Esophagus squamous epithelium (tissue), 5 donors: ENCODE results near the gene ZBTB43. TPM values are rescaled to one million over a fixed set of nuclear protein-coding genes. Genes with fewer than 3 reads are reported as not detected.
"Not testable (repeated sequence)": the region's sequence is repeated elsewhere in the genome, so short reads cannot be mapped to it uniquely, and the experiment has no call there.

Experiments used
- DNase-seq: peaks from one replicate; lab custom pipeline; 2025; lab: John Stamatoyannopoulos, UW
- H3K27ac ChIP-seq, 4 donors: fragments of 200-600 bp; sonication (generic); one replicate each; pipeline ENCODE4 v1.5.1; 2016 to 2019; ENCODE audit warnings: mild to moderate bottlenecking in 1 of 4
- H3K27me3 ChIP-seq, 4 donors: fragments of 200-600 bp; sonication (generic); 1 replicate in 3 of 4; 2 replicates in 1 of 4; pipeline versions ENCODE4 v1.5.1 to v1.6.0; 2017 to 2021; ENCODE audit warnings: antibody characterized with exemption in 1 of 4
- H3K36me3 ChIP-seq, 3 donors: fragments of 200-600 bp; sonication (generic); one replicate each; pipeline ENCODE4 v1.5.1; 2016 to 2019
- H3K4me1 ChIP-seq, 3 donors: fragments of 200-600 bp; sonication (generic); one replicate each; pipeline ENCODE4 v1.5.1; 2017 to 2019
- H3K4me3 ChIP-seq, 4 donors: fragments of 200-600 bp; sonication (generic); 1 replicate in 3 of 4; 2 replicates in 1 of 4; pipeline ENCODE4 v1.5.1; 2016 to 2019; ENCODE audit warnings: mild to moderate bottlenecking in 2 of 4, moderate library complexity in 1 of 4
- H3K9me3 ChIP-seq, 3 donors: fragments of 200-600 bp; sonication (generic); one replicate each; pipeline ENCODE4 v1.5.1; 2016 to 2019
- CTCF ChIP-seq, 6 experiments: fragments of 450-650 bp in 4 of 6; fragments of 200-600 bp in 2 of 6; sonication (generic) in 2 of 6; IDR thresholded peaks; one replicate each; pipeline ENCODE4 v1.5.1; 2016 to 2019; ENCODE audit warnings: antibody characterized with exemption in 6 of 6, mild to moderate bottlenecking in 4 of 6, moderate library complexity in 4 of 6
- POLR2A ChIP-seq, 4 donors: fragments of 450-650 bp; IDR thresholded peaks; one replicate each; pipeline ENCODE4 v1.6.1; 2017; ENCODE audit warnings: antibody characterized with exemption in 4 of 4, mild to moderate bottlenecking in 4 of 4, moderate library complexity in 3 of 4
- WGBS, 2 donors: methylation state at CpG; one replicate each; pipeline ENCODE4 v1.1.5; 2018; 5-methylcytosine and 5-hydroxymethylcytosine counted together
- intact Hi-C: fragments of 100-400 bp; cut with DNase I; formaldehyde crosslinking; loops from one replicate; pipeline ENCODE4 v1.15.0; 2022
- total RNA-seq, 4 donors: library from RNA; depleted of rRNA; stranded (reverse); fragments of >200 nt; gene quantifications; one replicate each; pipeline ENCODE4 v1.1.0, GENCODE V29; 2016
- donor health status: DM: yes; HTN: yes; CAD: no.

The ZBTB43 gene
- total RNA-seq, 4 donors from 2014 or later = 9.9 to 14.3 (median 12.9) TPM

GRCh38 chr9:126777733-126778132 is 27.1 kb upstream of the ZBTB43 start:
- DNase-seq = no peak
- peaks cover 0 to 8% (median 6%) of the 10 kb centered on the region in 3 donors for H3K4me1 ChIP-seq
- H3K4me3 ChIP-seq = no peak overlapping the region
- 50 to 53% methylated on average over 2 to 3 of the region's 6 CpGs for WGBS, 2 donors
- H3K27ac ChIP-seq = no peak overlapping the region
- H3K27me3 ChIP-seq = peaks cover 0 to 97% (median 0%) of the 10 kb centered on the region in 4 donors
- no peaks in the 10 kb centered on the region for H3K36me3 ChIP-seq
- H3K9me3 ChIP-seq = no peaks in the 10 kb centered on the region
- intact Hi-C loops = no loop called here
- TF ChIP-seq POLR2A (IDR thresholded peaks at IDR 0.05) = no peak
- TF ChIP-seq CTCF (IDR thresholded peaks at IDR 0.05) = peak in 2 of 6 experiments; percentile 26 to 43

- Histone ChIP-seq H3K36me3 (no peaks in the 10 kb centered on the region), H3K9me3 (no peaks in the 10 kb centered on the region), H3K4me3 (no peak overlapping the region), H3K4me1 (peaks cover 0 to 8% (median 6%) of the 10 kb centered on the region in 3 donors), H3K27me3 (peaks cover 0 to 97% (median 0%) of the 10 kb centered on the region in 4 donors), H3K27ac (no peak overlapping the region)
- TF ChIP-seq CTCF (IDR thresholded peaks at IDR 0.05) (no peak), POLR2A (IDR thresholded peaks at IDR 0.05) (no peak)
- 53 to 68% methylated on average over 8 of the region's 8 CpGs for WGBS, 2 donors
- DNase-seq = no peak
- intact Hi-C loops = no loop called here
Observed at GRCh38 chr9:126778141-126778540, 26.7 kb upstream of the ZBTB43 start.

- DNase-seq, intact Hi-C loops, H3K27ac ChIP-seq, H3K9me3 ChIP-seq, H3K4me3 ChIP-seq, H3K36me3 ChIP-seq: not testable (repeated sequence)
- 73 to 79% methylated on average over 5 of the region's 5 CpGs for WGBS, 2 donors
- Histone ChIP-seq H3K4me1 (peaks cover 0 to 11% (median 6%) of the 10 kb centered on the region in 3 donors), H3K27me3 (peaks cover 0 to 97% (median 0%) of the 10 kb centered on the region in 4 donors)
Observed at GRCh38 chr9:126778696-126779095, 26.1 kb upstream of the ZBTB43 start.

- DNase-seq = no peak
- WGBS, 2 donors = 19 to 30% methylated on average over 19 to 26 of the region's 29 CpGs
- no peak overlapping the region for H3K27ac ChIP-seq
- H3K4me1 ChIP-seq = peaks cover 0 to 17% (median 6%) of the 10 kb centered on the region in 3 donors
- intact Hi-C loops = loop anchor here (2.0 to 5.0 kb wide), 2 partner anchors 77 to 169 kb away; partner anchors contain the start of gene LMX1B
- H3K27me3 ChIP-seq = peaks cover 0 to 94% (median 0%) of the 10 kb centered on the region in 4 donors
- peak overlapping the region in 2 of 4 donors; percentile 16 to 43 for H3K4me3 ChIP-seq
- H3K36me3 ChIP-seq = no peaks in the 10 kb centered on the region
- TF ChIP-seq CTCF (IDR thresholded peaks at IDR 0.05) = peak; percentile 92 to 95 (median 94)
- TF ChIP-seq POLR2A (IDR thresholded peaks at IDR 0.05) = no peak
- H3K9me3 ChIP-seq = no peaks in the 10 kb centered on the region
Observed at GRCh38 chr9:126781186-126782052, 23.4 kb upstream of the ZBTB43 start.

- TF ChIP-seq POLR2A (IDR thresholded peaks at IDR 0.05) = no peak
- no peak for TF ChIP-seq CTCF (IDR thresholded peaks at IDR 0.05)
- 35 to 51% methylated on average over 4 of the region's 4 CpGs for WGBS, 2 donors
- Histone ChIP-seq H3K27me3 (peaks cover 0 to 94% (median 0%) of the 10 kb centered on the region in 4 donors), H3K9me3 (no peaks in the 10 kb centered on the region), H3K4me1 (peaks cover 0 to 17% (median 6%) of the 10 kb centered on the region in 3 donors), H3K27ac (no peak overlapping the region), H3K4me3 (no peak overlapping the region), H3K36me3 (no peaks in the 10 kb centered on the region)
- intact Hi-C loops = loop anchor here (2.0 to 5.0 kb wide), 2 partner anchors 77 to 170 kb away; partner anchors contain the start of gene LMX1B
- no peak for DNase-seq
Observed at GRCh38 chr9:126782053-126782388, 22.8 kb upstream of the ZBTB43 start.
